Nephron (organoid): ENCODE measurements around the gene CCL19.

ENCODE experiments used
- H3K27ac Mint-ChIP-seq, 3 experiments: 2 replicates each; pipeline ENCODE4 v1.8.0; 2020; ENCODE audit warnings: mixed read lengths in 3 of 3, mild to moderate bottlenecking in 2 of 3, moderate library complexity in 1 of 3
- H3K27me3 Mint-ChIP-seq: 2 replicates; pipeline ENCODE4 v1.8.0; 2021; ENCODE audit warnings: low read depth, mild to moderate bottlenecking, moderate library complexity, mixed read lengths
- H3K36me3 Mint-ChIP-seq: 2 replicates; pipeline ENCODE4 v1.8.0; 2020; ENCODE audit warnings: low read depth, mixed read lengths
- H3K4me1 Mint-ChIP-seq: 2 replicates; pipeline ENCODE4 v1.8.0; 2020; ENCODE audit warnings: mixed read lengths
- H3K4me3 Mint-ChIP-seq, 3 experiments: 2 replicates each; pipeline ENCODE4 v1.8.0; 2020; ENCODE audit warnings: mild to moderate bottlenecking in 3 of 3, mixed read lengths in 3 of 3, moderate library complexity in 2 of 3
- H3K9me3 Mint-ChIP-seq: 2 replicates; pipeline ENCODE4 v1.8.0; 2020; ENCODE audit warnings: mixed read lengths
- CTCF ChIP-seq, 3 experiments: fragments of 200-600 bp; sonication (generic); IDR thresholded peaks; one replicate each; pipeline ENCODE4 v1.5.0; 2021; ENCODE audit warnings: antibody characterized with exemption in 3 of 3; ENCODE audit not compliant: unreplicated experiment in 3 of 3

CCL19 gene

GRCh38 chr9:34714007-34714406 is 22.9 kb upstream of the CCL19 start:
- no peak overlapping the region for H3K4me3 Mint-ChIP-seq
- no peaks in the 10 kb centered on the region for H3K36me3 Mint-ChIP-seq
- no peak overlapping the region for H3K27ac Mint-ChIP-seq
- no peaks in the 10 kb centered on the region for H3K27me3 Mint-ChIP-seq
- peaks cover 16% of the 10 kb centered on the region for H3K9me3 Mint-ChIP-seq
- H3K4me1 Mint-ChIP-seq, result peaks cover 12% of the 10 kb centered on the region
- TF ChIP-seq CTCF (IDR thresholded peaks at IDR 0.05; ENCODE audit: unreplicated experiment in 3 of 3), result no peak

GRCh38 chr9:34712140-34712539 is 21.1 kb upstream of the CCL19 start:
- no peak overlapping the region for H3K27ac Mint-ChIP-seq
- no peaks in the 10 kb centered on the region for H3K27me3 Mint-ChIP-seq
- H3K9me3 Mint-ChIP-seq, result peaks cover 16% of the 10 kb centered on the region
- no peaks in the 10 kb centered on the region for H3K36me3 Mint-ChIP-seq
- no peak for TF ChIP-seq CTCF (IDR thresholded peaks at IDR 0.05; ENCODE audit: unreplicated experiment in 3 of 3)
- peaks cover 16% of the 10 kb centered on the region for H3K4me1 Mint-ChIP-seq
- H3K4me3 Mint-ChIP-seq, result no peak overlapping the region

GRCh38 chr9:34710023-34710422 is 18.9 kb upstream of the CCL19 start, which contains the start of gene CCL21:
TSS of gene CCL21 (minus strand) at chr9:34710136. CDS start at chr9:34710066, 70 bp downstream.
- Mint-ChIP-seq H3K9me3 (peaks cover 16% of the 10 kb centered on the region), H3K27me3 (no peaks in the 10 kb centered on the region), H3K4me3 (peak within 1 kb of the TSS in 2 of 3 experiments; percentile 15 to 41), H3K27ac (peak within 1 kb of the TSS; percentile 82 to 87 (median 86)), H3K4me1 (peaks cover 22% of the 10 kb centered on the region), H3K36me3 (no peaks in the 10 kb centered on the region)
- TF ChIP-seq CTCF (IDR thresholded peaks at IDR 0.05; ENCODE audit: unreplicated experiment in 3 of 3), result no peak

- H3K27ac Mint-ChIP-seq, result peak overlapping the region in 2 of 3 experiments; percentile 86 to 87
- no peak for TF ChIP-seq CTCF (IDR thresholded peaks at IDR 0.05; ENCODE audit: unreplicated experiment in 3 of 3)
- peaks cover 16% of the 10 kb centered on the region for H3K9me3 Mint-ChIP-seq
Measured at GRCh38 chr9:34709196-34709978, 18.3 kb upstream of the CCL19 start.

GRCh38 chr9:34707130-34707529 is 16.1 kb upstream of the CCL19 start:
- Mint-ChIP-seq H3K9me3 (peaks cover 5% of the 10 kb centered on the region), H3K36me3 (no peaks in the 10 kb centered on the region), H3K4me3 (no peak overlapping the region), H3K27ac (peak overlapping the region in 2 of 3 experiments; percentile 6 to 28), H3K27me3 (peaks cover 1% of the 10 kb centered on the region), H3K4me1 (peaks cover 24% of the 10 kb centered on the region)
- no peak for TF ChIP-seq CTCF (IDR thresholded peaks at IDR 0.05; ENCODE audit: unreplicated experiment in 3 of 3)

More at GRCh38 chr9:34709196-34709978, 18.3 kb upstream of the CCL19 start:
- H3K4me3 Mint-ChIP-seq, result no peak overlapping the region
- H3K27me3 Mint-ChIP-seq, result no peaks in the 10 kb centered on the region
- H3K4me1 Mint-ChIP-seq, result peaks cover 22% of the 10 kb centered on the region
- H3K36me3 Mint-ChIP-seq, result no peaks in the 10 kb centered on the region
